Neural progenitor cell (in vitro differentiated cells): ENCODE measurements around the gene CALU. TPM values are rescaled to one million over a fixed set of nuclear protein-coding genes. Genes with fewer than 3 reads are reported as not detected.
A peak's percentile ranks its signal among the peaks of the same experiment; 100 is the strongest.

Experiments used
- DNase-seq: peaks from one replicate; pipeline ENCODE4 v3.0.0-alpha.2; 2016; ENCODE audit warnings: low spot score
- H2AFZ ChIP-seq: fragments of 200-600 bp; sonication (generic); replicated peaks from 2 replicates; pipeline ENCODE4 v1.6.1; 2016; ENCODE audit warnings: antibody characterized with exemption
- H3F3A ChIP-seq: fragments of 200-600 bp; sonication (generic); 2 replicates; pipeline ENCODE4 v1.6.1; 2016; ENCODE audit warnings: antibody characterized with exemption, low read depth
- H3K27ac ChIP-seq: fragments of 200-600 bp; sonication (generic); 2 replicates; pipeline ENCODE4 v1.5.1; 2016; ENCODE audit warnings: mild to moderate bottlenecking
- H3K27me3 ChIP-seq: fragments of 200-600 bp; sonication (generic); 2 replicates; pipeline ENCODE4 v1.6.1; 2016; ENCODE audit warnings: mild to moderate bottlenecking, moderate library complexity
- H3K36me3 ChIP-seq: fragments of 200-600 bp; sonication (generic); 2 replicates; pipeline ENCODE4 v1.5.1; 2016
- H3K4me1 ChIP-seq: fragments of 200-600 bp; sonication (generic); 2 replicates; pipeline ENCODE4 v1.6.1; 2016; ENCODE audit warnings: mixed run types
- H3K4me2 ChIP-seq: fragments of 200-600 bp; sonication (generic); 2 replicates; pipeline ENCODE4 v1.6.1; 2016
- H3K4me3 ChIP-seq: fragments of 200-600 bp; sonication (generic); 2 replicates; pipeline ENCODE4 v1.5.1; 2016
- H3K79me2 ChIP-seq: fragments of 200-600 bp; sonication (generic); 2 replicates; pipeline ENCODE4 v1.6.1; 2016; ENCODE audit warnings: low read depth
- H3K9ac ChIP-seq: fragments of 200-600 bp; sonication (generic); 2 replicates; pipeline ENCODE4 v1.6.1; 2016
- H3K9me3 ChIP-seq: fragments of 200-600 bp; sonication (generic); 2 replicates; pipeline ENCODE4 v1.5.1; 2016; ENCODE audit warnings: low read depth
- H4K20me1 ChIP-seq: fragments of 200-600 bp; sonication (generic); 2 replicates; pipeline ENCODE4 v1.6.1; 2016; ENCODE audit warnings: low read depth
- H3K27ac Mint-ChIP-seq: 3 replicates; pipeline ENCODE4 v1.8.0; 2021; ENCODE audit warnings: mixed read lengths
- H3K27me3 Mint-ChIP-seq: 2 replicates; pipeline ENCODE4 v1.8.0; 2022; ENCODE audit warnings: low read depth, mild to moderate bottlenecking, inconsistent platforms, moderate library complexity, mixed read lengths; ENCODE audit not compliant: insufficient read depth
- H3K36me3 Mint-ChIP-seq: 3 replicates; pipeline ENCODE4 v1.8.0; 2021; ENCODE audit warnings: mixed read lengths
- H3K4me1 Mint-ChIP-seq: 3 replicates; pipeline ENCODE4 v1.8.0; 2021; ENCODE audit warnings: mixed read lengths
- H3K4me3 Mint-ChIP-seq: 3 replicates; pipeline ENCODE4 v1.8.0; 2021; ENCODE audit warnings: mild to moderate bottlenecking, moderate library complexity, mixed read lengths
- H3K9me3 Mint-ChIP-seq: 3 replicates; pipeline ENCODE4 v1.8.0; 2020; ENCODE audit warnings: mixed read lengths
- EZH2 ChIP-seq: fragments of 200-600 bp; sonication (generic); IDR thresholded peaks from 2 replicates; pipeline ENCODE4 v1.6.1; 2017; ENCODE audit warnings: antibody characterized with exemption, mild to moderate bottlenecking, moderate library complexity
- EZH2phosphoT487 ChIP-seq: fragments of 200-600 bp; sonication (generic); IDR thresholded peaks from 2 replicates; pipeline ENCODE4 v1.6.1; 2017; ENCODE audit warnings: antibody characterized with exemption
- total RNA-seq: library from RNA; depleted of rRNA; stranded (reverse); fragments of >200 nt; gene quantifications from 2 replicates; pipeline ENCODE4 v1.2.3, GENCODE V29; 2015; ENCODE audit warnings: low replicate concordance
- TF ChIP-seq, protein P1 (sequence below): fragments of 200-600 bp; sonication (generic); IDR thresholded peaks from 2 replicates; pipeline ENCODE4 v1.5.1; 2017; ENCODE audit warnings: antibody characterized with exemption, mild to moderate bottlenecking

CALU gene
- total RNA-seq, 1 donor from 2014 or later, result 234 TPM

DNA sequence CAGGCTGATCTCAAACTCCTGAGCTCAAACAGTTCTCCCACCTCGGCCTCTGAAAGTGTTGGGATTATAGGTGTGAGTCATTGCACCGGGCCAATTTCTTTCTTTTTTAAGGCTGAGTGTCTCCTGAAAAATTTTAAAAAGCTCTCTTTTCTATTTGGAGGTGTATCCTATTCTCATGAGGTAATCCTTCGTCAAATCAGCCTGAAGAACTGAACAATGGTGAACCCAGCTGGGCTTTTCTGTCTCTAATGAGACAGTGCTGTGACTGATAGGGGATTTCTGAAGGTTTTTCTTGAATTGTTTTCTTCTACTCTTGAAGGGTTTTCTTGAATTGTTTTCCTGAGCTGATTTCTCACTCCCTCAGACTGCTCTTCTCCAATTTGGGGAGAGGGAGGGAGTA, 30.9 kb upstream of the CALU start:
- Histone ChIP-seq H3K79me2 (peaks cover 4% of the 10 kb centered on the region), H4K20me1 (no peaks in the 10 kb centered on the region), H3K9me3 (peaks cover 5% of the 10 kb centered on the region), H3K4me1 (peaks cover 36% of the 10 kb centered on the region), H3K9ac (no peak overlapping the region), H3K27ac (peak overlapping the region; percentile 94), H2AFZ (no peak overlapping the region), H3F3A (peaks cover 25% of the 10 kb centered on the region), H3K36me3 (no peaks in the 10 kb centered on the region), H3K4me2 (peak overlapping the region; percentile 67), H3K27me3 (no peaks in the 10 kb centered on the region), H3K4me3 (peak overlapping the region; percentile 21)
- H3K27ac Mint-ChIP-seq, result no peak overlapping the region
- peaks cover 2% of the 10 kb centered on the region for H3K9me3 Mint-ChIP-seq
- peaks cover 9% of the 10 kb centered on the region for H3K27me3 Mint-ChIP-seq
- H3K4me3 Mint-ChIP-seq, result no peak overlapping the region
- H3K36me3 Mint-ChIP-seq, result no peaks in the 10 kb centered on the region
- peaks cover 6% of the 10 kb centered on the region for H3K4me1 Mint-ChIP-seq
- TF ChIP-seq, protein P1, sequence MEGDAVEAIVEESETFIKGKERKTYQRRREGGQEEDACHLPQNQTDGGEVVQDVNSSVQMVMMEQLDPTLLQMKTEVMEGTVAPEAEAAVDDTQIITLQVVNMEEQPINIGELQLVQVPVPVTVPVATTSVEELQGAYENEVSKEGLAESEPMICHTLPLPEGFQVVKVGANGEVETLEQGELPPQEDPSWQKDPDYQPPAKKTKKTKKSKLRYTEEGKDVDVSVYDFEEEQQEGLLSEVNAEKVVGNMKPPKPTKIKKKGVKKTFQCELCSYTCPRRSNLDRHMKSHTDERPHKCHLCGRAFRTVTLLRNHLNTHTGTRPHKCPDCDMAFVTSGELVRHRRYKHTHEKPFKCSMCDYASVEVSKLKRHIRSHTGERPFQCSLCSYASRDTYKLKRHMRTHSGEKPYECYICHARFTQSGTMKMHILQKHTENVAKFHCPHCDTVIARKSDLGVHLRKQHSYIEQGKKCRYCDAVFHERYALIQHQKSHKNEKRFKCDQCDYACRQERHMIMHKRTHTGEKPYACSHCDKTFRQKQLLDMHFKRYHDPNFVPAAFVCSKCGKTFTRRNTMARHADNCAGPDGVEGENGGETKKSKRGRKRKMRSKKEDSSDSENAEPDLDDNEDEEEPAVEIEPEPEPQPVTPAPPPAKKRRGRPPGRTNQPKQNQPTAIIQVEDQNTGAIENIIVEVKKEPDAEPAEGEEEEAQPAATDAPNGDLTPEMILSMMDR, result no peak
- TF ChIP-seq EZH2 (no peak), EZH2phosphoT487 (peak; percentile 50)
- DNase-seq, result peak; percentile 85

DNA sequence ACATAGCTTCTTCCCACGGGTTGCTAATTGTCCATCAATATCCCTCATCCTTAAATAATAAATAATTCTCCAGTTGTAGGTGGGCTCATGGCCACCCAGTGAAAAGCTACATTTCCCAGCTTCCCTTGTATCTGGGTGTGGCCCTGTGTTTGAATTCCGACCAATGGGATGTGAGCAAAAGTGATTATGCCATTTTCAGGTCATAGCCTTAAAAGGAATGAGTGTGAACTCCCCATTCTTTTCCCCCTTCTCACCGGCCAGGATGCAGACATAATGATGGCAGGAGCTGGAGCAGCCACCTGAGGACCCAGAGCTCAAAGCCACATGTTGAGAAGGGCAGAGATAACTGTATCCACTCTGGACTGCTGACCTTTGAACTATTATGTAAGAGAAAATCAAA, 30.3 kb upstream of the CALU start:
- Histone ChIP-seq H3K79me2 (peaks cover 4% of the 10 kb centered on the region), H3K4me1 (peaks cover 32% of the 10 kb centered on the region), H3K36me3 (no peaks in the 10 kb centered on the region), H4K20me1 (no peaks in the 10 kb centered on the region), H3K27me3 (no peaks in the 10 kb centered on the region), H3K9ac (no peak overlapping the region), H3K27ac (peak overlapping the region; percentile 94), H3F3A (peaks cover 25% of the 10 kb centered on the region), H3K4me3 (peak overlapping the region; percentile 21), H2AFZ (no peak overlapping the region), H3K9me3 (peaks cover 5% of the 10 kb centered on the region), H3K4me2 (peak overlapping the region; percentile 67)
- DNase-seq, result peak; percentile 25
- Mint-ChIP-seq H3K4me1 (peaks cover 6% of the 10 kb centered on the region), H3K27me3 (peaks cover 9% of the 10 kb centered on the region), H3K27ac (no peak overlapping the region), H3K4me3 (no peak overlapping the region), H3K36me3 (no peaks in the 10 kb centered on the region), H3K9me3 (peaks cover 2% of the 10 kb centered on the region)
- TF ChIP-seq EZH2 (no peak), EZH2phosphoT487 (no peak)
- TF ChIP-seq, protein P1, result no peak

- Mint-ChIP-seq H3K27me3 (peaks cover 9% of the 10 kb centered on the region), H3K4me3 (no peak overlapping the region), H3K4me1 (peaks cover 6% of the 10 kb centered on the region), H3K9me3 (peaks cover 2% of the 10 kb centered on the region), H3K27ac (no peak overlapping the region), H3K36me3 (no peaks in the 10 kb centered on the region)
- Histone ChIP-seq H3F3A (peaks cover 29% of the 10 kb centered on the region), H3K4me1 (peaks cover 39% of the 10 kb centered on the region), H2AFZ (no peak overlapping the region), H3K36me3 (no peaks in the 10 kb centered on the region), H3K27ac (no peak overlapping the region), H3K9ac (no peak overlapping the region), H3K79me2 (peaks cover 4% of the 10 kb centered on the region), H4K20me1 (no peaks in the 10 kb centered on the region), H3K9me3 (peaks cover 5% of the 10 kb centered on the region), H3K27me3 (no peaks in the 10 kb centered on the region), H3K4me3 (no peak overlapping the region), H3K4me2 (no peak overlapping the region)
- no peak for TF ChIP-seq EZH2
- TF ChIP-seq EZH2phosphoT487, result no peak
- TF ChIP-seq, protein P1, result no peak
- no peak for DNase-seq
Observed at GRCh38 chr7:128710481-128710880, 28.7 kb upstream of the CALU start.
